Muscle of leg (tissue), 16 donors: ENCODE data around the gene KRTAP4-4. TPM values are rescaled to one million over a fixed set of nuclear protein-coding genes. Genes with fewer than 3 reads are reported as not detected.
"Not testable (repeated sequence)": the region's sequence is repeated elsewhere in the genome, so short reads cannot be mapped to it uniquely, and the experiment has no call there.

Source experiments
- DNase-seq: peaks from one replicate; pipeline ENCODE4 v3.0.0; 2013
- H3K27ac ChIP-seq: one replicate; pipeline ENCODE4 v1.5.1; 2013; ENCODE audit warnings: mild to moderate bottlenecking, low read length, control low read depth
- H3K27me3 ChIP-seq: one replicate; pipeline ENCODE4 v1.6.1; 2013; ENCODE audit warnings: low read length; ENCODE audit not compliant: control insufficient read depth, insufficient read depth
- H3K36me3 ChIP-seq: one replicate; pipeline ENCODE4 v1.6.1; 2013; ENCODE audit warnings: low read length; ENCODE audit not compliant: control insufficient read depth, insufficient read depth
- H3K4me1 ChIP-seq: one replicate; pipeline ENCODE4 v1.6.1; 2013; ENCODE audit warnings: low read length; ENCODE audit not compliant: control insufficient read depth, insufficient read depth
- H3K4me3 ChIP-seq: one replicate; pipeline ENCODE4 v1.5.1; 2013; ENCODE audit warnings: low read length, control low read depth
- H3K9me3 ChIP-seq: replicated peaks from 2 replicates; pipeline ENCODE4 v1.6.1; 2013; ENCODE audit warnings: low read depth, low read length; ENCODE audit not compliant: control insufficient read depth
- WGBS: methylation state at CpG from one replicate; pipeline ENCODE4 v1.1.5; 2013; ENCODE audit warnings: missing lambda C conversion rate; ENCODE audit not compliant: insufficient coverage; 5-methylcytosine and 5-hydroxymethylcytosine counted together
- long read RNA-seq, 11 donors: transcript quantifications; one replicate each; lab custom pipeline, GENCODE V29; 2026
- polyA plus RNA-seq, 8 donors: library from polyadenylated mRNA; unstranded; fragments of 120-200 nt; gene quantifications; one replicate each; pipeline versions ENCODE4 v1.2.1 to v1.2.3, GENCODE V29; 2013; ENCODE audit warnings: inconsistent platforms in 1 of 8, low replicate concordance in 1 of 8; ENCODE audit not compliant: insufficient read length in 8 of 8, insufficient read depth in 1 of 8
- total RNA-seq: library from RNA; stranded (reverse); fragments of 120-200 nt; gene quantifications from one replicate; pipeline ENCODE4 v1.2.4, GENCODE V29; 2013

KRTAP4-4 gene
- total RNA-seq, result not detected
- polyA plus RNA-seq, result not detected
- long read RNA-seq, donor 1, result 0 reads
- long read RNA-seq, donor 2, result 0 reads
- long read RNA-seq, donor 3, result 0 reads
- long read RNA-seq, donor 4, result 0 reads
- long read RNA-seq, donor 5, result 0 reads
- long read RNA-seq, donor 6, result 0 reads
- long read RNA-seq, donor 7, result 0 reads
- long read RNA-seq, donor 8, result 0 reads
- long read RNA-seq, donor 9, result 0 reads
- long read RNA-seq, donor 10, result 0 reads
- long read RNA-seq, donor 11, result 0 reads

DNA sequence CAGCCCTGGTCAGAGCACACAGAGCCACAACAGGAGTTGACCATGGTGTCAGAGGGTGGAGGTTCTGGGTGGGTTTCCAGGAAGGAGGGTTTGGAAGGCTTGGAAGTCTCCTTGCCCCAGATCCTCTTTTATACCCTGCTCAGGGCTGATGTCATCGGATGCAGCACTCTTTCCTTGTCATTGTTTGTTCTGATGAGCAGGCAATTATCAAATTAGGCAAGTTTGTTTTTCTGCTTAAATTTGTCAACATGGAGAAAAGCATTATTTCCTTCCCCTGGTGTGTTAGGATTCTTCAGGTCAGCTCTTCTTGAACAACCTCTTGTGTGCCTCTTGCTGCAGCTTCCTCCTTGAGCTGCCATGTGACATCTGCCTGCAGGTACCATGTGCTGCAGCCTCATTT, at the start of gene KRTAP4-4:
TSS of gene KRTAP4-4 (minus strand) at position 101 of the 400 bp plus-strand sequence. CDS start at position 44, 57 bp downstream.
- no peaks in the 10 kb centered on the region for H3K4me1 ChIP-seq
- H3K27me3 ChIP-seq, result peaks cover 2% of the 10 kb centered on the region
- no peaks in the 10 kb centered on the region for H3K9me3 ChIP-seq
- DNase-seq, result no peak
- no peak within 1 kb of the TSS for H3K27ac ChIP-seq
- no peaks in the 10 kb centered on the region for H3K36me3 ChIP-seq
- WGBS, result no CpG with 5 or more reads among the region's 1 CpG
- no peak within 1 kb of the TSS for H3K4me3 ChIP-seq

DNA sequence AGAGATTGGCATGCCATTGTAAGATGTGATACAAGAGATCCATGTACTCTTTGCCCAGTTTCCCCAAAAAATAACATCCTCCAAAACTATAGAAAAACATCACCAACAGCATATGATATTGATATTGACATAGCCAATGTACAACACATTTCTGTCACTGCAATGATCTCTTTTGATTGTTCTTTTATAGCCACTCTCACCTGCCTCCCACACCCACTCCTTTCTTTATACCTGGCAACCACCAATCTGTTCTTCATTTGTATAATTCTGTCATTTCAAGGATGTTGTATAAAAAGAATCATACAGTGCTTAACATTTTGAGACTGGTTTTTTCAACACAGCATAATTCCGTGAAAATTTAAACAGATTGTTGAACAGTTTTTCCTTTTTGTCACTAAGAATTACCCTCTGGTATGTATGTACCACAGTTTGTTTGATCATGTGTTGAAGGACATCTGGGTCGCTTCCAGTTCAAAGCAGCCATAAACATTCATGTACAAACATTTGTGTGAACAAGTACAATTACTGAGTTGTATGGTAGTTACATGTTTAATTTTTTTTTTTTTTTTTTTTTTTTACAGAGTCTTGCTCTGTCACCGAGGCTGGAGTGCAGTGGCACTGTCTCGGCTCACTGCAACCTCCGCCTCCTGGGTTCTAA, 39.0 kb upstream of the KRTAP4-4 start:
- DNase-seq, result no peak
- Histone ChIP-seq H3K27me3 (no peaks in the 10 kb centered on the region), H3K4me1 (no peaks in the 10 kb centered on the region), H3K27ac (no peak overlapping the region), H3K4me3 (no peak overlapping the region), H3K9me3 (no peaks in the 10 kb centered on the region), H3K36me3 (no peaks in the 10 kb centered on the region)
- 100% methylated on average over 1 of the region's 5 CpGs for WGBS

DNA sequence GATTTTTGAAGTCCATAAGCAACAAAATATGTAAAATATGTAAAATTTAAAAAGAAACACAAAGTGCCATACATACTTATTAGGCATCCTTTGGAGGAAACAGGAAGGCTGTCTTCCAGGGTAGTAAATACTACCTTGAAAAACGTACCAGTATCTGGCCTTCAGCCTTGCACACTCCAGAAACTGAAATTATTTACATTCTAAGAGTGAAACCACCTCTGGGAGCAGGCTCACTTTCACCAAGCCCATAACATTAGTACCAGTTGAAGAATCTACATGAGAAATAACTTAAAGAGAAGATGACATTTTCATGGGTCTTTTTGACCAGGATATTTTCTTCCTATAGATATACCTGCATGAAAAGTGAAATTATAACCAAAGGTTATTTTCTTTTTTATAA, 35.5 kb upstream of the KRTAP4-4 start:
- no peak for DNase-seq
- no CpG with 5 or more reads among the region's 1 CpG for WGBS

DNA sequence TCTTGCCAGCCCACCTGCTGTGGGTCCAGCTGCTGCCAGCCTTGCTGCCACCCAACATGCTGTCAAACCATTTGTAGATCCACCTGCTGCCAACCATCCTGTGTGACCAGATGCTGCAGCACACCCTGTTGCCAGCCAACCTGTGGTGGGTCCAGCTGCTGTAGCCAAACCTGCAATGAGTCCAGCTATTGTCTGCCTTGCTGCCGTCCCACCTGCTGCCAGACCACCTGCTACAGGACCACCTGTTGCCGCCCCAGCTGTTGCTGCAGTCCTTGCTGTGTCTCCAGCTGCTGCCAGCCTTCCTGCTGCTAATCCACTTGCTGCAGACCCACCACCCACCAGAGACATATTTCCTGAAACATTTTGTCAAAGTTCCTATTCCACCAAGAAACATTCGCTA, 29.8 kb upstream of the KRTAP4-4 start:
- peaks cover 2% of the 10 kb centered on the region for H3K27me3 ChIP-seq
- H3K4me1 ChIP-seq, result no peaks in the 10 kb centered on the region
- 76% methylated on average over 3 of the region's 3 CpGs for WGBS
- no peak for DNase-seq
- no peak overlapping the region for H3K27ac ChIP-seq
- H3K36me3 ChIP-seq, result no peaks in the 10 kb centered on the region
- H3K9me3 ChIP-seq, result no peaks in the 10 kb centered on the region
- H3K4me3 ChIP-seq, result no peak overlapping the region

More for the DNA sequence above, 35.5 kb upstream of the KRTAP4-4 start:
- Histone ChIP-seq H3K9me3 (no peaks in the 10 kb centered on the region), H3K4me3 (no peak overlapping the region), H3K27ac (no peak overlapping the region), H3K27me3 (no peaks in the 10 kb centered on the region), H3K36me3 (no peaks in the 10 kb centered on the region), H3K4me1 (no peaks in the 10 kb centered on the region)

DNA sequence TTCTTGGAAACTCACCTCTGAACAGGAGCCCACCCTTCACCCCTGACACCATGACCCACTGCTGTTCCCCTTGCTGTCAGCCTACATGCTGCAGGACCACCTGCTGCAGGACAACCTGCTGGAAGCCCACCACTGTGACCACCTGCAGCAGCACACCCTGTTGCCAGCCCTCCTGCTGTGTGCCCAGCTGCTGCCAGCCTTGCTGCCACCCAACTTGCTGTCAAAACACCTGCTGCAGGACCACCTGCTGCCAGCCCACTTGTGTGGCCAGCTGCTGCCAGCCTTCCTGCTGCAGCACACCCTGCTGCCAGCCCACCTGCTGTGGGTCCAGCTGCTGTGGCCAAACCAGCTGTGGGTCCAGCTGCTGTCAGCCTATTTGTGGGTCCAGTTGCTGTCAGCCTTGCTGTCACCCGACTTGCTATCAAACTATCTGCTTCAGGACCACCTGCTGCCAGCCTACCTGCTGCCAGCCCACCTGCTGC, 29.3 kb upstream of the KRTAP4-4 start, which contains the start of gene KRTAP9-1:
TSS of gene KRTAP9-1 (plus strand) at position 51 of the 482 bp plus-strand sequence. CDS start at position 51, 0 bp downstream.
- H3K27me3 ChIP-seq, result not testable (repeated sequence)

DNA sequence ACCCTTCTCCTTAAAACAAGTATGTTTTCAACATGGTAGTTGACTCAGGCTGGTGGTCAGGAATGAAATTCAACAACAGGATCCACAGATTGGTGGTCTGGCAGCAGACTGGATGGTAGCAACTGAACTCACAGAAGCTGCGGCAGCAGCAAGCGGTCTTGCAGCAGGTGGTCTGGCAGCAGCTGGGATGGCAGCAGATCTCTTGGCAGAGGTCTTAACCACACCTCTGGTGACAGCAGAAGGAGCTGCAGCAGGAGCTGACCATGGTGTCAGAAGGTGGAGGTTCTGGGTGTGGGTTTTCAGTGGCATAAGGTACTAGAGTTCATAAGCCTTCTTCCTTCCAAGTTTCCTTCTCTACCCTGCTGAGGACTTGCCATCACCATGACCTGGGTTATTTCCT, 26.3 kb upstream of the KRTAP4-4 start:
- H3K9me3 ChIP-seq, result no peaks in the 10 kb centered on the region
- H3K36me3 ChIP-seq, result no peaks in the 10 kb centered on the region
- peaks cover 2% of the 10 kb centered on the region for H3K27me3 ChIP-seq
- H3K4me3 ChIP-seq, result no peak overlapping the region
- H3K4me1 ChIP-seq, result no peaks in the 10 kb centered on the region
- H3K27ac ChIP-seq, result no peak overlapping the region
- 87% methylated on average over 2 of the region's 2 CpGs for WGBS
- DNase-seq, result peak; percentile 25

More for the DNA sequence above, 29.3 kb upstream of the KRTAP4-4 start, which contains the start of gene KRTAP9-1:
- H3K9me3 ChIP-seq, H3K27ac ChIP-seq, H3K36me3 ChIP-seq, DNase-seq, H3K4me1 ChIP-seq, H3K4me3 ChIP-seq: not testable (repeated sequence)
- WGBS, result 83% methylated on average over 1 of the region's 1 CpG

DNA sequence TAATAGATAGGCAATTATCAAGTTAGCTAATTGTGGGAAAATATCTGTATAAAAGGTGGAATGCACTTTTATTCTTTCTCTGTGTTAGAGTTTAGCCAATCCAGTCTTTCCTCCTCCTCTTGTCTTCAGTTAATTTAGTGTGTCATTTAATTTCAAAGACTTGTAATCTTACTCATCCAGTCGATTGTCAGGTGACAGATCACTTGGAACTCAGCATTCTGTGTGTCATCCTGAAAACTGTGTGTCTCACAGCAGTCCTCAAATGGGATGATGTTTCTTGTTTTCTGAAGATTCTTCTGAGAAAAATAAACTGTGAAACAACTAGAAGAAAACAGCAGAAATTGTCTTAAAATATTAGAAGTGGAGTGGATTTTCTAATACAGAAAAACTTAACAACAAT, 24.5 kb upstream of the KRTAP4-4 start:
- WGBS, result no CpG with 5 or more reads among the region's 1 CpG
- Histone ChIP-seq H3K9me3 (no peaks in the 10 kb centered on the region), H3K4me1 (no peaks in the 10 kb centered on the region), H3K4me3 (no peak overlapping the region), H3K36me3 (no peaks in the 10 kb centered on the region), H3K27ac (no peak overlapping the region), H3K27me3 (peaks cover 2% of the 10 kb centered on the region)
- no peak for DNase-seq

DNA sequence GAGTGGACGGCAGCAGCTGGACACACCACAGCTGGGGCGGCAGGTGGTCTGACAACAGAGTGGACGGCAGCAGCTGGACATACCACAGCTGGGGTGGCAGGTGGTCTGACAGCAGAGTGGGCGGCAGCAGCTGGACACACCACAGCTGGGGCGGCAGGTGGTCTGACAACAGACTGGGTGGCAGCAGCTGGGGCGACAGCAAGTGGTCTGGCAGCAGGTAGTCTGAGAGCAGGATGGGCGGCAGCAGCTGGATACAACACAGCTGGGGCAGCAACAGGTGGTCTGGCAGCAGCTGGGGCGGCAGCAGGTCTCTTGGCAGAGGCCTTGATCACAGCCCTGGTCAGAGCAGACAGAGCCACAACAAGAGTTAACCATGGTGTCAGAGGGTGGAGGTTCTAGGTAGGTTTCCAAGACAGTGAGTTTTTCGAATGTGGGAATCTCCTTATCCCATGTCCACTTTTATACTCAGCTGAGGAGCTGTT, 24.0 kb upstream of the KRTAP4-4 start, which contains the start of gene KRTAP4-1:
TSS of gene KRTAP4-1 (minus strand) at position 432 of the 482 bp plus-strand sequence. CDS start at position 375, 57 bp downstream.
- no peak within 1 kb of the TSS for H3K27ac ChIP-seq
- no peaks in the 10 kb centered on the region for H3K4me1 ChIP-seq
- H3K36me3 ChIP-seq, result no peaks in the 10 kb centered on the region
- H3K27me3 ChIP-seq, result peaks cover 2% of the 10 kb centered on the region
- no peak within 1 kb of the TSS for H3K4me3 ChIP-seq
- H3K9me3 ChIP-seq, result no peaks in the 10 kb centered on the region
- DNase-seq, result no peak
- 81% methylated on average over 5 of the region's 9 CpGs for WGBS

DNA sequence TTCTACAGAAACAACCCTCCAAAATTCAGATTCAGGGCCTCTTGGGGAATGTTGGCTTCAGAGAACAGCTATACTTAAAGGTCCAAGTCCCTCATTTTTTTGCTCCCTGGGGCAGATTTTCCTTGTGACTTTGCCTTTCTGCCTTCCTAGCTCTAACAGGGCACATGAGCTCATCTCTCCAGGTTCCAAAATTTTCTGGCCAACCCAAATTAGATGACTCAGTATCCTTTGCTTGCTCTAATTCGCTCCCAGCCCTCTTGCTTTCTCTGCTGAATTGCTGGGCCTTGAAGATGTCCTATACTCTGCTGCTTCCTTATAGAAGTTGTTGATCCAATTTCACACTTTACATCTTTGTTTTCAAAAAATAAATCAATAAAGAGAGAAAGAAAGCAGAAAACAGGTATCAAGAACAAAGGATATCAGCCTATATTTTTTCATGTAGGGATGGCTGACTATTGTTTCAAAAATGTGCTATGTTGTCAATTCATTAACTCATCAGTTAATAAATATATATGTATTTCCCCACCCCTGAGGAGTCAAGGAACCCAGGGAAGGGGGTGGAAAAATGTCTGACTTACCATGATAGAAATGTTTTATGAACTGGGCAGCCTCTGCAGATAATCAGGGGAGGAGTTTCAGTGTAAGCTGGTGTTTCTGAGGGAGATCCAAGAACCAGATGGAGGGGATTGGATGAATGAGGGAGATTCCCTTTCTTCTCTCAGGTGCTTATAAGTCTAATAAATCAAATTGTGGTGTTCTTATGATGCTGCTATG, 18.5 kb upstream of the KRTAP4-4 start:
- Histone ChIP-seq H3K36me3 (no peaks in the 10 kb centered on the region), H3K27ac (no peak overlapping the region), H3K4me3 (no peak overlapping the region), H3K4me1 (no peaks in the 10 kb centered on the region), H3K27me3 (peaks cover 2% of the 10 kb centered on the region), H3K9me3 (peaks cover 2% of the 10 kb centered on the region)
- no peak for DNase-seq
- no CpG with 5 or more reads among the region's 1 CpG for WGBS
